Right lobe of liver (tissue), 6 donors: ENCODE data around the gene BCO2. TPM values are rescaled to one million over a fixed set of nuclear protein-coding genes. Genes with fewer than 3 reads are reported as not detected.

Source experiments
- ATAC-seq, 4 donors: fragments of 200-7000 bp; cut with Tn5 transposase; one replicate each; pipeline ENCODE4 v1.9.1; 2020; ENCODE audit warnings: mild to moderate bottlenecking in 4 of 4, moderate library complexity in 4 of 4
- DNase-seq, 3 donors: peaks; one replicate each; pipeline ENCODE4 v3.0.0-alpha.2; 2020
- H3K27ac ChIP-seq, 3 donors: fragments of 200-600 bp; one replicate each; pipeline ENCODE4 v1.8.0; 2022
- H3K27me3 ChIP-seq, 2 donors: fragments of 200-600 bp; one replicate each; pipeline ENCODE4 v1.8.0; 2022
- H3K36me3 ChIP-seq, 4 donors: fragments of 200-600 bp; sonication (generic) in 1 of 4; one replicate each; pipeline versions ENCODE4 v1.5.1 to v1.8.0; 2017 to 2022; ENCODE audit warnings: control low read depth in 1 of 4
- H3K4me1 ChIP-seq, 4 donors: fragments of 200-600 bp; sonication (generic) in 1 of 4; one replicate each; pipeline versions ENCODE4 v1.5.1 to v1.8.0; 2017 to 2022; ENCODE audit warnings: control low read depth in 1 of 4
- H3K4me3 ChIP-seq, 3 donors: fragments of 200-600 bp; one replicate each; pipeline ENCODE4 v1.8.0; 2022
- H3K9me3 ChIP-seq, 4 donors: fragments of 200-600 bp; sonication (generic) in 1 of 4; one replicate each; pipeline versions ENCODE4 v1.5.1 to v1.8.0; 2017 to 2022; ENCODE audit warnings: control low read depth in 1 of 4
- CTCF ChIP-seq, 4 donors: fragments of 200-600 bp in 3 of 4; fragments of 450-650 bp in 1 of 4; IDR thresholded peaks; one replicate each; pipeline versions ENCODE4 v1.5.1 to v1.8.0; 2016 to 2022; ENCODE audit warnings: antibody characterized with exemption in 4 of 4, mild to moderate bottlenecking in 2 of 4
- POLR2A ChIP-seq: fragments of 450-650 bp; IDR thresholded peaks from one replicate; pipeline ENCODE4 v1.6.1; 2017; ENCODE audit warnings: antibody characterized with exemption, mild to moderate bottlenecking
- WGBS: methylation state at CpG from one replicate; pipeline ENCODE4 v1.1.6; 2018; ENCODE audit warnings: low coverage, low lambda C conversion rate; ENCODE audit not compliant: insufficient coverage; ENCODE audit errors: missing lambda C conversion rate; 5-methylcytosine and 5-hydroxymethylcytosine counted together
- intact Hi-C, 2 donors: fragments of 100-400 bp; cut with DNase I; formaldehyde crosslinking; loops; one replicate each; pipeline versions ENCODE4 v1.11.2 to v1.14.1; 2022
- total RNA-seq, 6 experiments: library from RNA; depleted of rRNA in 2 of 6; stranded (reverse); fragments of >200 nt in 2 of 6; fragmentation: NEBNext Ultra II Directional in 3 of 6; extraction: Animal tissue kit (Norgen Biotek cat#: 25700) in 3 of 6; gene quantifications; one replicate each; pipeline versions ENCODE4 v1.1.0 to v1.2.4, GENCODE V29; 2016 to 2023
- donor health status: DM: no; HTN: yes; CAD: no.
- donor health status: DM: no; HTN: no; CAD: no.
- donor health status: DM: no; HTN: no; CAD: no.
- donor health status: DM: no; HTN: yes; CAD: no.
- donor health status: DM: no; HTN: yes; CAD: no.

Gene BCO2
- total RNA-seq, 6 experiments from 2014 or later, result 33.3 to 118 (median 75.5) TPM

DNA sequence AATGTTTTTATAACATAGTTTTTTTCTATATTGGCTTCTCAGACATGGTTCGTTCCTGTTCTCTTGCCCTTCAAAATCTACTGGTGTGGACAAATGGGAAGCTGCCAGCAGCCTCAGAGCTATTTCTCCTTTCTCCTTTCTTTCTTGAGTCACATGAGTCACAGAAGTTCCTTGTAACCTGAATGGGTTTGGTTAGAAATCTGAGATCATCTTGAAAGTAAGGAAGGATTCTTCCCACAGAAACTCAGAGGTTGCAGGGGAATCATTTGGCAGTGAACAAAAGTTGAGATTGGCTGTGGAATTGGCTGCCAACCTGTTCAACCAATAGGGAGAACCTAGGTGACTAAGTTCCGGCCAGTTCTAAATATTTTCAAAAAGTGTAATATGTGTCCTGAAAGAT is 72.9 kb downstream of the BCO2 start:
- 90% methylated on average over 2 of the region's 2 CpGs for WGBS
- Histone ChIP-seq H3K9me3 (no peaks in the 10 kb centered on the region), H3K27me3 (no peaks in the 10 kb centered on the region), H3K36me3 (no peaks in the 10 kb centered on the region), H3K4me1 (no peaks in the 10 kb centered on the region), H3K4me3 (no peak overlapping the region), H3K27ac (no peak overlapping the region)
- no peak for DNase-seq
- TF ChIP-seq CTCF (IDR thresholded peaks at IDR 0.05) (no peak), POLR2A (no peak)
- no peak for ATAC-seq
- intact Hi-C loops, result no loop called here

- intact Hi-C loops, result no loop called here
- WGBS, result 66% methylated on average over 7 of the region's 8 CpGs
- DNase-seq (no peak), ATAC-seq (peak in 3 of 4 donors; percentile 39 to 70 (median 53))
- no peaks in the 10 kb centered on the region for H3K9me3 ChIP-seq
- no peaks in the 10 kb centered on the region for H3K4me1 ChIP-seq
- no peak overlapping the region for H3K27ac ChIP-seq
- no peak overlapping the region for H3K4me3 ChIP-seq
- no peaks in the 10 kb centered on the region for H3K36me3 ChIP-seq
- H3K27me3 ChIP-seq, result no peaks in the 10 kb centered on the region
- no peak for TF ChIP-seq CTCF (IDR thresholded peaks at IDR 0.05)
- TF ChIP-seq POLR2A, result no peak
Observed at GRCh38 chr11:112249871-112250610, 74.7 kb downstream of the BCO2 start.

DNA sequence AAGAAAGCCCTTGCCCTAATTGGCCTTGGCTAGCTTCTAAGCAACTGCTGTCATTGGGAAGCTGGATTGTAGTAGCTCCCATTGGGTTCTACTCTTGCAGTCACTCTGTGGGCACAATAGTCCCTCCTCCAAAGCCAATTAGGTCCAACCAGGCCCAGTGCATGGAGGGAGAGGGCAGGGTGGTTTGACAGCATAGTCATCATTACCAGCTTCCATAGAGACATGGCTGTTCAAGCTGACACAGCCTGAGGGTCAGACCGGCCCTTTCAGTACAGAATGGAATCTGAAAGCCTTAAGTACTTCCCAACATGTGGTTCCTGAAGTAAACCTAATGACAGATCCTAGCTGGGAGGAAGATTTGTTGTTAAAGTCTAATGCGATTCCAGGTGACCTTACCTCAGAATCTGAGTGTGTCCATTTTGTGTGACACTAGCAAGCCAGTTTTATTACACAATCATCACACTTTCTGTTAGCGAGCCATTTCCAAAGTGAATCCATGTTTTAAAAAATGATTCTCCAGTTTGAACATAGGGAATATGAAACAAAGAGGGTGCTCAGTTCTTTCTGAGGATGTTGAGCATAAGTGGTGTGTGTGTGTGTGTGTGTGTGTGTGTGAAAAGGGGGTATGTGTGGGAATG is 78.4 kb downstream of the BCO2 start:
- no peak for ATAC-seq
- WGBS, result 91% methylated on average over 3 of the region's 3 CpGs
- TF ChIP-seq CTCF (IDR thresholded peaks at IDR 0.05), result no peak
- TF ChIP-seq POLR2A, result no peak
- Histone ChIP-seq H3K27ac (no peak overlapping the region), H3K4me3 (no peak overlapping the region), H3K36me3 (no peaks in the 10 kb centered on the region), H3K27me3 (no peaks in the 10 kb centered on the region), H3K4me1 (no peaks in the 10 kb centered on the region), H3K9me3 (no peaks in the 10 kb centered on the region)
- DNase-seq, result no peak
- intact Hi-C loops, result no loop called here

DNA sequence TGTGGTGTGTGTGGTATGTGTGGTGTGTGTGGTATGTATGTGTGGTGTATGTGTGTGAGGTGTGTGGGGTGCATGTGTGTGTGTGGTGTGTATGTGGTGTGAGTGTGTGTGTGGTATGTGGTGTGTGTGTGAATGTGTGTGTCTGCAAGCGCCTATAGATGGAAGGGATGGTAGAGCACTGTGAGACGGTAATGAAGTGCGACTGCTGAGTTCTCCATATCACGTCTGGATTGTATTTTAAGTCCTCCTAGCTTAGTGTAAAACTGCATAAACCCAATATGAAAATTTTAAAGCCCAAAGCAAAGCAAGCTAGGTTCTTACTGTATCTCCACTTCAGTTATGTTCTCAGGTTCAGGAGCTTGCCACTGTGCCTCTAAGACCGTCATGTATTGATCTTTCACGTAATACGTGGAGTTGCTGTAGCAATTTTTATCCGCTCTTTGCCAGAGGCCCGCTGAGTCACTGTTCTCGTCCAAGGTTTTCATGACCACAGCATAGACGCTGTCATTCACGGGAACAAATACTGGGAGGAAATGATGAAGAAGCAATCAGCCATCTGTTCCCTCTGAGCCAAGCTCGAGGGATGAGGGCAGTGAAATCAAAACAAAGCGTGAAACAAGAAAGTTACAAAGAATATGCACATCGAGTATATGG is 79.9 kb downstream of the BCO2 start:
- Histone ChIP-seq H3K4me3 (no peak overlapping the region), H3K9me3 (no peaks in the 10 kb centered on the region), H3K36me3 (no peaks in the 10 kb centered on the region), H3K27ac (no peak overlapping the region), H3K27me3 (no peaks in the 10 kb centered on the region), H3K4me1 (no peaks in the 10 kb centered on the region)
- WGBS, result 32% methylated on average over 13 of the region's 15 CpGs
- intact Hi-C loops, result no loop called here
- ATAC-seq (peak; percentile 26 to 88 (median 46)), DNase-seq (peak in 1 of 3 donors; percentile 25)
- TF ChIP-seq CTCF (IDR thresholded peaks at IDR 0.05), result no peak
- no peak for TF ChIP-seq POLR2A
